PC-9 (cell line): ENCODE results near the gene FAM131A. TPM values are rescaled to one million over a fixed set of nuclear protein-coding genes. Genes with fewer than 3 reads are reported as not detected.
"Not testable (repeated sequence)": the region's sequence is repeated elsewhere in the genome, so short reads cannot be mapped to it uniquely, and the experiment has no call there.

Source experiments
- BruUV-seq: library from RNA; stranded (reverse); fragments of 400-500 nt; replicated peaks from 2 replicates; lab custom pipeline; 2021; lab: Mats Ljungman, UMichigan
- CTCF ChIA-PET: fragments of 300-600 bp; sonication (Branson Sonifier 250); formaldehyde crosslinking; loops from one replicate; lab custom pipeline; 2022; ENCODE audit warnings: antibody characterized with exemption; lab: Charles Lee
- POLR2A ChIA-PET: fragments of 300-600 bp; sonication (Branson Sonifier 250); formaldehyde crosslinking; loops from one replicate; lab custom pipeline; 2022; ENCODE audit warnings: antibody characterized with exemption; ENCODE audit not compliant: unreplicated experiment; lab: Charles Lee
- DNase-seq, 2 experiments: peaks; one replicate each; pipeline versions ENCODE4 v3.0.0 to v3.0.0-alpha.2; 2015 to 2022; ENCODE audit warnings: mixed read lengths in 1 of 2
- H2AFZ ChIP-seq: fragments of 200-600 bp; sonication (generic); 2 replicates; pipeline ENCODE4 v1.8.1; 2017; ENCODE audit warnings: antibody characterized with exemption
- H3F3A ChIP-seq: fragments of 200-600 bp; sonication (generic); 2 replicates; pipeline ENCODE4 v1.8.1; 2017; ENCODE audit warnings: antibody characterized with exemption, mild to moderate bottlenecking, low read depth; ENCODE audit not compliant: insufficient read depth
- H3K27ac ChIP-seq: fragments of 200-600 bp; sonication (generic); 2 replicates; pipeline ENCODE4 v1.6.1; 2016; ENCODE audit warnings: mixed run types
- H3K27me3 ChIP-seq: fragments of 200-600 bp; sonication (generic); 2 replicates; pipeline ENCODE4 v1.6.1; 2016; ENCODE audit warnings: low read depth, mixed run types; ENCODE audit not compliant: insufficient read depth
- H3K36me3 ChIP-seq: fragments of 200-600 bp; sonication (generic); 2 replicates; pipeline ENCODE4 v1.6.1; 2016; ENCODE audit warnings: low read depth, mixed run types
- H3K4me1 ChIP-seq: fragments of 200-600 bp; sonication (generic); replicated peaks from 2 replicates; pipeline ENCODE4 v1.6.1; 2016; ENCODE audit warnings: mixed run types; ENCODE audit not compliant: insufficient read depth
- H3K4me2 ChIP-seq: fragments of 200-600 bp; sonication (generic); 2 replicates; pipeline ENCODE4 v1.6.1; 2017; ENCODE audit warnings: mixed run types
- H3K4me3 ChIP-seq: fragments of 200-600 bp; sonication (generic); 2 replicates; pipeline ENCODE4 v1.6.1; 2016; ENCODE audit warnings: mixed run types
- H3K79me2 ChIP-seq: fragments of 200-600 bp; sonication (generic); 2 replicates; pipeline ENCODE4 v1.6.1; 2017; ENCODE audit warnings: low read depth, mixed run types
- H3K9me2 ChIP-seq: fragments of 200-600 bp; sonication (generic); 2 replicates; pipeline ENCODE4 v1.8.1; 2017; ENCODE audit warnings: mild to moderate bottlenecking; ENCODE audit not compliant: insufficient read depth
- H3K9me3 ChIP-seq: fragments of 200-600 bp; sonication (generic); 2 replicates; pipeline ENCODE4 v1.8.1; 2016; ENCODE audit warnings: low read depth; ENCODE audit not compliant: insufficient read depth
- H4K20me1 ChIP-seq: fragments of 200-600 bp; sonication (generic); 2 replicates; pipeline ENCODE4 v1.8.1; 2017; ENCODE audit not compliant: insufficient read depth
- EZH2 ChIP-seq: fragments of 200-600 bp; sonication (generic); IDR thresholded peaks from 2 replicates; pipeline ENCODE4 v1.8.0; 2017; ENCODE audit warnings: antibody characterized with exemption, low read depth
- intact Hi-C: fragments of 100-400 bp; cut with micrococcal nuclease; formaldehyde crosslinking; loops from one replicate; pipeline ENCODE4 v1.10.0; 2022; ENCODE audit not compliant: unreplicated experiment
- total RNA-seq: library from RNA; stranded (reverse); gene quantifications from 2 replicates; pipeline ENCODE4 v1.2.3, GENCODE V29; 2021
- TF ChIP-seq, protein P1 (sequence below): fragments of 200-600 bp; sonication (generic); conservative IDR thresholded peaks from 2 replicates; pipeline ENCODE4 v1.6.1; 2017; ENCODE audit warnings: mixed run types, antibody characterized with exemption, mild to moderate bottlenecking, moderate library complexity

FAM131A gene
- total RNA-seq, 1 experiment from 2014 or later = 25.5 TPM

DNA sequence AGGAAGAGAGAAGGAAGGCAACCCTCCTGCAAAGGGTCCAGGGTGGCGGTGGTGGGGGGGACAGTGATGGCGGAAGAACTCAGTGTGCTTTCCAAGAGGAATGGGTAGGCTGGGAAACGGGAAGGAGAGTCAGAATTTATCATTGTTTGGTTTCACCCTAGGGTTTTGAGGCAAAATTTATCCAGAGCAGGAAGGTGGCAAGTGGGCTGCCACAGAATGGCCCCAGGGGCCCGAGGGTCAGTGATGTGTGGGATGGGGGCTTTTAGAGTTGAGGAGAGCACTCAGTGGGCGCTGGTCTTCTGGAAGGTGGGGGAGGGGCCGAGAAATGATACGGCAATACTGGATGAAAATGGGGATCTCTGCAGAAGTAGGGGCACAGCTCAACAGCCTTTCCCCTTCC is 581 bp downstream of the FAM131A start:
- Histone ChIP-seq H4K20me1 (peaks cover 31% of the 10 kb centered on the region), H3K9me2 (no peaks in the 10 kb centered on the region), H3K4me3 (no peak overlapping the region), H3K79me2 (peaks cover 14% of the 10 kb centered on the region), H3F3A (peaks cover 51% of the 10 kb centered on the region), H3K4me1 (peaks cover 40% of the 10 kb centered on the region), H3K36me3 (peaks cover 9% of the 10 kb centered on the region; the same call in 1 of the 2 replicates), H3K4me2 (no peak overlapping the region), H3K27ac (no peak overlapping the region), H2AFZ (no peak overlapping the region), H3K9me3 (no peaks in the 10 kb centered on the region), H3K27me3 (no peaks in the 10 kb centered on the region)
- no peak for TF ChIP-seq EZH2
- TF ChIP-seq, protein P1, sequence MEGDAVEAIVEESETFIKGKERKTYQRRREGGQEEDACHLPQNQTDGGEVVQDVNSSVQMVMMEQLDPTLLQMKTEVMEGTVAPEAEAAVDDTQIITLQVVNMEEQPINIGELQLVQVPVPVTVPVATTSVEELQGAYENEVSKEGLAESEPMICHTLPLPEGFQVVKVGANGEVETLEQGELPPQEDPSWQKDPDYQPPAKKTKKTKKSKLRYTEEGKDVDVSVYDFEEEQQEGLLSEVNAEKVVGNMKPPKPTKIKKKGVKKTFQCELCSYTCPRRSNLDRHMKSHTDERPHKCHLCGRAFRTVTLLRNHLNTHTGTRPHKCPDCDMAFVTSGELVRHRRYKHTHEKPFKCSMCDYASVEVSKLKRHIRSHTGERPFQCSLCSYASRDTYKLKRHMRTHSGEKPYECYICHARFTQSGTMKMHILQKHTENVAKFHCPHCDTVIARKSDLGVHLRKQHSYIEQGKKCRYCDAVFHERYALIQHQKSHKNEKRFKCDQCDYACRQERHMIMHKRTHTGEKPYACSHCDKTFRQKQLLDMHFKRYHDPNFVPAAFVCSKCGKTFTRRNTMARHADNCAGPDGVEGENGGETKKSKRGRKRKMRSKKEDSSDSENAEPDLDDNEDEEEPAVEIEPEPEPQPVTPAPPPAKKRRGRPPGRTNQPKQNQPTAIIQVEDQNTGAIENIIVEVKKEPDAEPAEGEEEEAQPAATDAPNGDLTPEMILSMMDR = no peak
- BruUV-seq = no TSS peak
- CTCF ChIA-PET = no interaction called here
- no peak for DNase-seq
- intact Hi-C loops = no loop called here
- POLR2A ChIA-PET = no interaction called here

DNA sequence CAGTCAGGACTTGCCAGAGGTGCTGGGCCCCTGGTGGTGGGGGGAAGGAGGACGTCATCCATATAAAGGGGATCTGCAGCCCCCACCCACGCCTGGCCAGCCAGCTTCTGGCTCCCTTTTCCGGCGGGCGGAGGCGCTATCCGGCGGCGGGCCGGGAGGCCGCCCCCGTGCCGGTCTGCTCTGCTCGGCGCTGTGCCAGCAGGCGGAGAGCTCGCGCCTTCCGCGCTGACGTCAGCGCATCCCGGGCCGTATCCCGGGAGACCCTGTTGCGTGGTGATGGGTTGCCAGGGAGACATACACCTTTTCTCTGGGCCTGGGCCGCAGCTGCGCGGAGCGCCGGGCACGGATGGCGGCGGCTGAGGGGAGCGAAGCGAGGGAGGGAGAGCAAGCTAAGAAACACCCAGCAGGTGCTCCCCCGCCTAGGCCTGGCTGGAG is 1.1 kb downstream of the FAM131A start:
- ChIA-PET POLR2A (no interaction called here), CTCF (no interaction called here)
- Histone ChIP-seq H3K36me3 (peaks cover 9% of the 10 kb centered on the region; the same call in 1 of the 2 replicates), H3K9me3 (no peaks in the 10 kb centered on the region), H3K4me2 (no peak overlapping the region), H3K27me3 (no peaks in the 10 kb centered on the region), H4K20me1 (peaks cover 26% of the 10 kb centered on the region), H3K79me2 (peaks cover 14% of the 10 kb centered on the region), H3K4me3 (no peak overlapping the region), H3K4me1 (peaks cover 35% of the 10 kb centered on the region), H3F3A (peaks cover 46% of the 10 kb centered on the region), H3K9me2 (no peaks in the 10 kb centered on the region), H3K27ac (no peak overlapping the region), H2AFZ (no peak overlapping the region)
- DNase-seq = no peak
- TF ChIP-seq EZH2 = no peak
- TF ChIP-seq, protein P1 = no peak
- BruUV-seq = no TSS peak
- intact Hi-C loops = no loop called here

DNA sequence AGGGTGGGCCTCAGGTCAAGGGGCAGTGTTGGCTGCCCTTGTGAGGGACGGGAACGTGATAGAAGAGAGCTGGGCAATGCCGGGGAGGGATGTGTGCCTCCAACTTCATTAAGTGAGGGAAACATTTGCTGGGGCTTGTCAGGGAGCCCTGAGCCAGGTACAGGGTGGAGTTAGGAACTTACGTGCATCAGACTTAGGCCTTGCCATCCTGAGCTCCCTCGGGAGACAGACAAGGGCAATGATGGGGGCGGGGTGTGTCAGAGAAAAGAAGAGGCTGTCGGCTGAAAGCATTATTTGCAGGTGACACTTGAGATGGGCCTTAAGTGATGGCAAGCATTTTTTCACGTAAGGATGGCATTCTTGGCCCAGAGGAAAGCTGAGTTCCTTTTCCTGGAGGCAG is 1.6 kb downstream of the FAM131A start:
- no TSS peak for BruUV-seq
- intact Hi-C loops = no loop called here
- Histone ChIP-seq H3K9me2 (no peaks in the 10 kb centered on the region), H3K79me2 (peaks cover 14% of the 10 kb centered on the region), H3K4me1 (peaks cover 30% of the 10 kb centered on the region), H3K4me3 (no peak overlapping the region), H3K27ac (no peak overlapping the region), H4K20me1 (peaks cover 21% of the 10 kb centered on the region), H3K36me3 (peaks cover 9% of the 10 kb centered on the region; the same call in 1 of the 2 replicates), H3K9me3 (no peaks in the 10 kb centered on the region), H3K4me2 (no peak overlapping the region), H3F3A (peaks cover 41% of the 10 kb centered on the region), H3K27me3 (no peaks in the 10 kb centered on the region), H2AFZ (no peak overlapping the region)
- POLR2A ChIA-PET = no interaction called here
- CTCF ChIA-PET = no interaction called here
- TF ChIP-seq EZH2 = no peak
- TF ChIP-seq, protein P1 = no peak
- no peak for DNase-seq

DNA sequence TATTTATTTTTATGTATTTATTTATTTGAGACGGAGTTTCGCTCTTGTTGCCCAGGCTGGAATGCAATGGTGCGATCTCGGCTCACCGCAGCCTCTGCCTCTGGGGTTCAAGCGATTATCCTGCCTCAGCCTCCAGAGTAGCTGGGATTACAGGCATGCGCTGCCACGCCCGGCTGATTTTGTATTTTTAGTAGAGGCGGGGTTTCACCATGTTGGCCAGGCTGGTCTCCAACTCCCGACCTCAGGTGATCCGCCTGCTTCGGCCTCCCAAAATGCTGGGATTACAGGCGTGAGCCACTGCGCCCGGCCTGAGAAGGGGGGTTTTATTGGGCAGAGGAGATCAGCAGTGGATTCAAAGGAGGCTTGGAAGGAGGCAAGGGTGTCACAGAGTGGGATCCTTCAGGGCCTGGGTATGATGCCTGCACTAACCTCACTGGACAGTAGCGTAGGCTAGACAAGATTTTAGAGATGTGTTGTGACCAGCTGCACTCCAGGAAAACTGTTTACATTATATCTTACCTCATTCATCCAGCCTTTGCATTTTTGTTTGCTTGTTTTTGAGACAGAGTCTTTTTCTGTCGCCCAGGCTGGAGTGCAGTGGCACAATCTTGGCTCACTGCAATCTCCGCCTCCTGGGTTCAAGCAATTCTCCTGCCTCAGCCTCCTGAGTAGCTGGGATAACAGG is 2.2 kb downstream of the FAM131A start:
- DNase-seq, H3K36me3 ChIP-seq, H3K4me2 ChIP-seq, POLR2A ChIA-PET, H3K9me3 ChIP-seq, CTCF ChIA-PET, H3K27me3 ChIP-seq, H3K9me2 ChIP-seq, BruUV-seq, H3K27ac ChIP-seq, H3K4me3 ChIP-seq, H2AFZ ChIP-seq, intact Hi-C loops: not testable (repeated sequence)
- Histone ChIP-seq H3K79me2 (peaks cover 14% of the 10 kb centered on the region), H3F3A (peaks cover 35% of the 10 kb centered on the region), H4K20me1 (peaks cover 15% of the 10 kb centered on the region), H3K4me1 (peaks cover 25% of the 10 kb centered on the region)
